ENCODE data around the gene BICDL1. TPM values are rescaled to one million over a fixed set of nuclear protein-coding genes. Genes with fewer than 3 reads are reported as not detected.
A peak's percentile ranks its signal among the peaks of the same experiment; 100 is the strongest.

BICDL1 gene, protein sequence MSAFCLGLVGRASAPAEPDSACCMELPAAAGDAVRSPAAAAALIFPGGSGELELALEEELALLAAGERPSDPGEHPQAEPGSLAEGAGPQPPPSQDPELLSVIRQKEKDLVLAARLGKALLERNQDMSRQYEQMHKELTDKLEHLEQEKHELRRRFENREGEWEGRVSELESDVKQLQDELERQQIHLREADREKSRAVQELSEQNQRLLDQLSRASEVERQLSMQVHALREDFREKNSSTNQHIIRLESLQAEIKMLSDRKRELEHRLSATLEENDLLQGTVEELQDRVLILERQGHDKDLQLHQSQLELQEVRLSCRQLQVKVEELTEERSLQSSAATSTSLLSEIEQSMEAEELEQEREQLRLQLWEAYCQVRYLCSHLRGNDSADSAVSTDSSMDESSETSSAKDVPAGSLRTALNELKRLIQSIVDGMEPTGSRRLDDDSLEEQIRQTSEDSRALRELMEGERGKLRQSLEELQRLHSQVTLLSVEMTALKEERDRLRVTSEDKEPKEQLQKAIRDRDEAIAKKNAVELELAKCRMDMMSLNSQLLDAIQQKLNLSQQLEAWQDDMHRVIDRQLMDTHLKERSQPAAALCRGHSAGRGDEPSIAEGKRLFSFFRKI
- total RNA-seq, result 100 to 1,000 TPM; 128 to 133 TPM

DNA sequence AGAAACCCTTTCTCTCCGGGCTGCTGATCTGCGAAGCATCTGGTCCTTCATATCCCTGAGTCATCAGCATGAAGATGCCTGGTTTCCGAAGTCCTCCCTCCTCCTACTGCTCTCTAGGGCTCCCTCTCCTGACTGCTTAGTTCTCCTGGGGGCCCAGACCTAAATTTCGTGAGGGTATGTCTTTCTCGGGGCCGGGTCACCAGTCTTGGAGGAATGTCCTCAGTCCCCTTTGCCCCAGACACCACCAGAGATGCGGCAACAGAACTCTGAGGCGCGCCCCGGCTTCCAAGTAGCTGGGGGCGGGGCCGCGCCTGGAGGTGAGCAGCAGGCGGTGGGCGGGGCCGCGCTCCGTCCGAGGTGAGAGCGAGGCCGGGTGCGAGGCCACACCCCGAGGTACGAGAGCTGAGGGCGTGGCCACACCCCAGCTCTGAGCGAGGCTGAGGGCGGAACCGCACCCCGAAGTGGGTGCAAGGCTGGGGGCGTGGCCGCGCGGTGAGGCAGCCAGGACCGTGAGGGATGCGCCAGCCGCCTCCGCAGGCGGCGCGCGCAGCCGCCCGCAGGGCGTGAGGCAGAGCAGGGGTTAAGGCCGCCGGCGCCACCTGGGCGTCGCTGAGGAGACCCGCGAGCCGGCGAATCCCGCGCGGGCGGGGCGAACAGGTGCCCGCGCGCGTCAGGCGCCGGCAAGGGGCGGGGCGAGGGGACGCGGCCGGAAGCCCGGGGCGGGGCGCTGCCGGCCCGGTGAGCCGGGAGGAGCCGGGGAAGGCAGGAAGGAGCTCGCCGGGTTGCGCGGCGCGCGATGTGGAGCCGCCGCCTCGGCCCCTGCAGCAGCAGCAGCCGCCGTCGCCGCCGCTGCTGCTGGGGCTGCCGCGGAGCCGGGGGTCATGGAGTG, at the start of gene BICDL1:
BICDL1 (plus strand) TSS at position 765 of the 889 bp plus-strand sequence. CDS start 633 bp downstream, outside the sequence.
- H3K4me1 Mint-ChIP-seq (ENCODE audit: low read depth), result peaks cover 42% of the 10 kb centered on the region
- H3K9me3 Mint-ChIP-seq, result no peaks in the 10 kb centered on the region
- H3K27ac Mint-ChIP-seq, result peak within 1 kb of the TSS; percentile 93
- H3K27me3 Mint-ChIP-seq (ENCODE audit: low read depth), result no peaks in the 10 kb centered on the region
- CTCF ChIA-PET, result interaction anchor here (0.6 to 2.9 kb wide), 8 partner anchors 9 to 214 kb away, joined by 3 to 15 read pairs (median 4); no protein-coding TSS in a partner anchor
- peaks cover 30% of the 10 kb centered on the region for H3K36me3 Mint-ChIP-seq (ENCODE audit: low read depth)
- peak within 1 kb of the TSS; percentile 91 for H3K4me3 Mint-ChIP-seq
- DNase-seq, result peak; percentile 97
- intact Hi-C loops (cut with micrococcal nuclease), result loop anchor here (1.0 to 5.0 kb wide), 11 partner anchors 8 to 321 kb away; partner anchors contain the start of genes CIT, PXN, RAB35 and RNU4-1

DNA sequence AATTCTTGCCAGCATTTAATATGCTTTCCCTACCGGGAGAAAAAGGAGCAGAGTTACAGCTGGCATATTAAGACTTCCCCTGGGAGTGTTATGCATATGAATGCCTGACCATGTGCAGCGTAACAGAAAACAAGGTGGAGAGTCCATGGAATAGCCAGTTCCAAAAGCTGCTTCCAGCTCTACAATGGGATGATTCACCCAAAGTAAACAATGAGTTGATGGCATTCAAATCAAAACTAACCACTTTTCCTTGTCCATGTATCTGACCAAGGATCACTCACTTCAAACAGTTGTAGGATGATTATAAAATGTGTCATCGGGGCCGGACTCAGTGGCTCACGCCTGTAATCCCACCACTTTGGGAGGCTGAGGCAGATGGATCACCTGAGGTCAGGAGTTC, 48.1 kb upstream of the BICDL1 start:
- peaks cover 3% of the 10 kb centered on the region for H3K27me3 Mint-ChIP-seq (ENCODE audit: low read depth)
- CTCF ChIA-PET, result interaction anchor here (1.1 kb wide), 1 partner anchor 225 kb away, joined by 3 read pairs; no protein-coding TSS in a partner anchor
- no peak overlapping the region for H3K4me3 Mint-ChIP-seq
- H3K27ac Mint-ChIP-seq, result no peak overlapping the region
- DNase-seq, result no peak
- intact Hi-C loops (cut with micrococcal nuclease), result no loop called here
- no peaks in the 10 kb centered on the region for H3K36me3 Mint-ChIP-seq (ENCODE audit: low read depth)
- H3K4me1 Mint-ChIP-seq (ENCODE audit: low read depth), result no peaks in the 10 kb centered on the region
- no peaks in the 10 kb centered on the region for H3K9me3 Mint-ChIP-seq

DNA sequence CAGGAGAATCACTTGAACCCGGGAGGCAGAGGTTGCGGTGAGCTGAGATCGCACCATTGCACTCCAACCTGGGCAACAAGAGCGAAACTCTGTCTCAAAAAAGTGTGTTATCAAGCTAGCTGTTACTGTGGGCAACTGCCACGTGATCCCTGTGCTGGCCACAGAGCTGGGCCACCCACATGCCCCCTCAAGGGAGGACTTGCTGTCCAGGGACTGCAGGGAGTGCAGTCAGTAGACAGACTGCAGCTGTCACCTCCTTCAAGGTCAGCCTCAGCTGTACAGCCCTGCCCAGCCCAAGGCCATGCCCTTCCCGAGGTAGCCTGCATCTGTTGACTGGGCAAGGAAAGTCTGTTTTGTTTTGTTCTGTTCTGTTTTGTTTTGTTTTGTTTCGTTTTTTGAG, 46.6 kb upstream of the BICDL1 start:
- no peaks in the 10 kb centered on the region for H3K9me3 Mint-ChIP-seq
- no peak overlapping the region for H3K27ac Mint-ChIP-seq
- no peak for DNase-seq
- intact Hi-C loops (cut with micrococcal nuclease), result no loop called here
- peaks cover 3% of the 10 kb centered on the region for H3K27me3 Mint-ChIP-seq (ENCODE audit: low read depth)
- no peaks in the 10 kb centered on the region for H3K36me3 Mint-ChIP-seq (ENCODE audit: low read depth)
- H3K4me1 Mint-ChIP-seq (ENCODE audit: low read depth), result no peaks in the 10 kb centered on the region
- CTCF ChIA-PET, result interaction anchor here (1.1 kb wide), 1 partner anchor 18 kb away, joined by 4 read pairs; no protein-coding TSS in a partner anchor
- no peak overlapping the region for H3K4me3 Mint-ChIP-seq

DNA sequence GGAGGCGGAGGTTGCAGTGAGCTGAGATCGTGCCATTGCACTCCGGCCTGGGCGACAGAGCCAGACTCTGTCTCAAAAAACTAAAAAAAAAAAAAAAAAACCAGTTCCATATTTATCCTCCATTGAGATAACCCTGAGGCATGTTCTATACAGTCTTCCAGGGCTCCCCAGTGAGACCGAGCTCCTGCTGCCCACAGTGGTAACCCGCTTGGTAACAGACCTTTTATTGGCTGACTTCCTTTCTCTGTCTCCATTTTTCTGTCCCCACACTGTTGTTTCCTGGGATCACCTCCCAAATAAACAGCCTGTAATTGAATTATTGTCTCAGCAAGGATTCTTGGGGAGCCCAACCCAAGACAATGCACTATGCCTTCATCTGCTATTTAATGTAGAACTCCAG, 42.8 kb upstream of the BICDL1 start:
- Mint-ChIP-seq H3K27me3 (ENCODE audit: low read depth) (no peaks in the 10 kb centered on the region), H3K27ac (no peak overlapping the region), H3K4me1 (ENCODE audit: low read depth) (no peaks in the 10 kb centered on the region), H3K36me3 (ENCODE audit: low read depth) (no peaks in the 10 kb centered on the region), H3K4me3 (no peak overlapping the region), H3K9me3 (no peaks in the 10 kb centered on the region)
- intact Hi-C loops (cut with micrococcal nuclease), result no loop called here
- CTCF ChIA-PET, result interaction anchor here (1.1 kb wide), 1 partner anchor 66 kb away, joined by 3 read pairs; no protein-coding TSS in a partner anchor
- no peak for DNase-seq

DNA sequence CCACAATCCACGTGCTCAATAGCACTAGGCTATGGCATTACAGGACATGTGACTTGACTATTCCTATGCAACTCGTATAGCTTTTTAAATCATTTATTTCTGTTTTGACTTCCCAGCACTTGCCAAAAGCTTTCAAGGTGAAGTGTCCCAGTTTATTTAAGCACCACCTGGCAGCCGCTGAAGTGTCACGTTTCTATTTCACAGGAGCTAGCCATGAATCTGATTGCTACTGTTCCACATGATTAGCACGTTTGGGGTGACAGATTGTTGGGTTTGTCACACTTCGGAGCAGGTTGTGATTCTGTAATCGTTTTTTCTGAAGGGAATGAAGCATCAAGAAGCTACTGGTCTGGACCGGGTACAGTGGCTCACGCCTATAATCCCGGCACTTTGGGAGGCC, 39.9 kb upstream of the BICDL1 start:
- Mint-ChIP-seq H3K4me1 (ENCODE audit: low read depth) (no peaks in the 10 kb centered on the region), H3K4me3 (no peak overlapping the region), H3K9me3 (no peaks in the 10 kb centered on the region), H3K27ac (no peak overlapping the region), H3K36me3 (ENCODE audit: low read depth) (no peaks in the 10 kb centered on the region), H3K27me3 (ENCODE audit: low read depth) (no peaks in the 10 kb centered on the region)
- no peak for DNase-seq
- CTCF ChIA-PET, result interaction anchor here (1.6 kb wide), 1 partner anchor 14 kb away, joined by 4 read pairs; no protein-coding TSS in a partner anchor
- intact Hi-C loops (cut with micrococcal nuclease), result no loop called here

DNA sequence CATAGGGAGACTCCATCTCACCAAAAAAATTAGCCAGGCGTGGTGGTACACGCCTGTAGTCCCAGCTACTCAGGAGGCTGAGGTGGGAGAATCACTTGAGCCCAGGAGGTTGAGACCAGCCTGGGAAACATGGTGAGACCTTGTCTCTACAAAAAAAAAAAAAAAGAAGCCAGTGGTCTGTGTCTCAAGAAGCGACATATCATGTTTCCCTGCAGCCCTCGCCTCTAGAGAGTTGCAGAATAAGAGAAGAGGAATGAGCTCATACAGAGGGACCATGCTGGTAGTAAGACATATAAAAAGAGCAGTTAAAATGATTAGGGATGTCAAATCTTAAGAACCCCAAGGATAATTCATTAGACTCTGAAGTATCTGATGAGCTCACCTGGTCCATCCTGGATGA, 39.4 kb upstream of the BICDL1 start:
- no peak overlapping the region for H3K27ac Mint-ChIP-seq
- intact Hi-C loops (cut with micrococcal nuclease), result no loop called here
- H3K4me1 Mint-ChIP-seq (ENCODE audit: low read depth), result no peaks in the 10 kb centered on the region
- no peak overlapping the region for H3K4me3 Mint-ChIP-seq
- no peaks in the 10 kb centered on the region for H3K27me3 Mint-ChIP-seq (ENCODE audit: low read depth)
- H3K36me3 Mint-ChIP-seq (ENCODE audit: low read depth), result no peaks in the 10 kb centered on the region
- DNase-seq, result no peak
- CTCF ChIA-PET, result interaction anchor here (1.6 kb wide), 1 partner anchor 14 kb away, joined by 4 read pairs; no protein-coding TSS in a partner anchor
- H3K9me3 Mint-ChIP-seq, result no peaks in the 10 kb centered on the region

DNA sequence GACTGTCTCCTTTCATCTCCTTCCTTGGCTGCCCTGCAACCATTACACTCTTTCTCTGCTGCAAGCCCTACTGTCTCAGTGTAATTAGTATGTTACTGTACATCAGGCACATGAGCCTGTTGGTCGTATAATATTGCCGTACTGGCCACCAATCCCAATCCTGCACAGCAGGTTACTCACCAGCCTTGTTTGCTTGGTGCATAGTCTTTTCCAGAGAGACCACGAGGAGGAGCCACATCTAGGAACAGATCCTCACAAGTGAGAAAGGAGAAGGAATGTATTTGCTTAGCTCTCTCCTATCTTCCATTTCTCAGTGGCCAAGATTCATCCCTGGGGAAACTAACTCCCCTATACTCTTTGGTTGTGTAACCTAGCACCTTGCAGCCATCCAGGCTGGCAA, 33.0 kb upstream of the BICDL1 start:
- no peak overlapping the region for H3K27ac Mint-ChIP-seq
- DNase-seq, result no peak
- CTCF ChIA-PET, result interaction anchor here (0.8 kb wide), 1 partner anchor 1775 kb away, joined by 3 read pairs; no protein-coding TSS in a partner anchor
- no peak overlapping the region for H3K4me3 Mint-ChIP-seq
- intact Hi-C loops (cut with micrococcal nuclease), result no loop called here
- H3K4me1 Mint-ChIP-seq (ENCODE audit: low read depth), result no peaks in the 10 kb centered on the region
- no peaks in the 10 kb centered on the region for H3K36me3 Mint-ChIP-seq (ENCODE audit: low read depth)
- H3K27me3 Mint-ChIP-seq (ENCODE audit: low read depth), result no peaks in the 10 kb centered on the region
- peaks cover 23% of the 10 kb centered on the region for H3K9me3 Mint-ChIP-seq

DNA sequence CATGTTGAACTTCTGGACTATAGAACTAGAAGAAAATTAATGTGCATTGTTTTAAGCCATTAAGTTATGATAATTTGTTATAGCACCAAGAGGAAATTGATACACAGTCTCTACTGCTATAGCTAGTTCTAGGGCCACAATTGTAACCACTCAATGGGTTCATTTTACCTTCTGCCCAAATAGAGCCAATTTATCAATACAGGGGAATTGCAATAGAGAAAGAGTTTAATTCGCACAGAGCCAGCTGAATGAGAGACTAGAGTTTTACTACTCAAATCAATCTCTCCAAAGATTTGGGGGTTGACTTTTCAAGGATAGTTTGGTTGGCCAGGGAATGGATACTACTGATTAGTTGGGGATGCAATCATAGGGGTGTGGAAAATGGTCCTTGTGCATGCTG, 31.9 kb upstream of the BICDL1 start:
- Mint-ChIP-seq H3K27ac (no peak overlapping the region), H3K4me3 (no peak overlapping the region), H3K4me1 (ENCODE audit: low read depth) (no peaks in the 10 kb centered on the region), H3K27me3 (ENCODE audit: low read depth) (no peaks in the 10 kb centered on the region), H3K36me3 (ENCODE audit: low read depth) (no peaks in the 10 kb centered on the region), H3K9me3 (peaks cover 23% of the 10 kb centered on the region)
- intact Hi-C loops (cut with micrococcal nuclease), result no loop called here
- DNase-seq, result no peak
- CTCF ChIA-PET, result no interaction called here

DNA sequence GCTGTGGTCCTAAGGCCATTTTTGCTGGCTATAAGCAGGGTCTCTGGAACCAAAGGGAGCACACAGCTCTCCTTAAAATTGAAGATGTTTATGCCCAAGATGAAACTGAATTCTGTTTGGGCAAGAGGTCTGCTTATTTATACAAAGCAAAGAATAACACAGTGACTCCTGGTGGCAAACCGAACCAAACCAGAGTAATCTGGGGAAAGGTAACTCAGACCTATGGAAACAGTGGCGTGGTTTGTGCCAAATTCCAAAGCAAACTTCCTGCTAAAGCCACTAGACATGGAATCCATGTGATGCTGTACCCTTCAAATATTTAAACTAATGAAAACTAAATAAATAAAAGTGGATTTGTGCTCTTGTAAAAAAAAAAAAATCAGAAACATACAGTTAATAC, 29.6 kb upstream of the BICDL1 start:
- H3K27ac Mint-ChIP-seq, result no peak overlapping the region
- no peaks in the 10 kb centered on the region for H3K36me3 Mint-ChIP-seq (ENCODE audit: low read depth)
- intact Hi-C loops (cut with micrococcal nuclease), result no loop called here
- CTCF ChIA-PET, result no interaction called here
- H3K4me3 Mint-ChIP-seq, result no peak overlapping the region
- DNase-seq, result no peak
- peaks cover 3% of the 10 kb centered on the region for H3K4me1 Mint-ChIP-seq (ENCODE audit: low read depth)
- no peaks in the 10 kb centered on the region for H3K27me3 Mint-ChIP-seq (ENCODE audit: low read depth)
- H3K9me3 Mint-ChIP-seq, result peaks cover 23% of the 10 kb centered on the region

DNA sequence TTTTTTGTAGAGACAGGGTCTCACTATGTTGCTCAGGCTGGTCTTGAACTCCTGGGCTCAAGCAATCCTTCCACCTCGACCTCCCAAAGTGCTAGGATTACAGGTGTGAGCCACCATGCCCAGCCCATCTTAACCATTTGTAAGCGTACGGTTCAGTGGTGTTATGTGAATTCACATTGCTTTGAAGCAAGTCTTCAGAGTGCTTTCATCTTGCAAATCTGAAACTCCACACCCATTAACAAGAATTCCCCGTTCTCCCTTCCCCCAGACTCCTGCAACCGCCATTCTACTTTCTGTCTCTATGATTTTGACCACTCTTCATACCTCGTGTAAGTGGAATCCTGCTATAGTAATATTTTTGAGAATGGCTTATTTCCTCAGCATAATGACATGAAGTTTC, 24.9 kb upstream of the BICDL1 start:
- no peak for DNase-seq
- Mint-ChIP-seq H3K36me3 (ENCODE audit: low read depth) (no peaks in the 10 kb centered on the region), H3K27me3 (ENCODE audit: low read depth) (no peaks in the 10 kb centered on the region), H3K9me3 (no peaks in the 10 kb centered on the region), H3K4me3 (no peak overlapping the region), H3K4me1 (ENCODE audit: low read depth) (peaks cover 3% of the 10 kb centered on the region), H3K27ac (no peak overlapping the region)
- intact Hi-C loops (cut with micrococcal nuclease), result no loop called here
- CTCF ChIA-PET, result no interaction called here

DNA sequence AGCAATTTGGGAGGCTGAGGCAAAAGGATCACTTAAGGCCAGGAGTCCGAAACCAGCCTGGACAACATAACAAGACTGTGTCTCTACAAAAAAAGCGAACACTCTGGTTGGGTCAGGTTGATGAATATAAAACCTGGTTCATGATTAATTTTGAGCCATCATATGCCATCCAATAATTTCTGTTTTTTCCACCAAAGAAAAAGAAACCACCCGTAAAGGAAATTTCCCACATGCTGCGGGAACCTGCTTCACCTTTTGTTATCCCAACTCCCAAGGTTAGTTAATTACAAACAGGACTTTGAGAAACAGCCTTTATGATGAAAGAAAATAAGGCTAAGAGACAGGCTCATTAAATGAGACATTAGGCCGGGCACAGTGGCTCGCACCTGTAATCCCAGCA, 24.1 kb upstream of the BICDL1 start:
- no peaks in the 10 kb centered on the region for H3K36me3 Mint-ChIP-seq (ENCODE audit: low read depth)
- no peak for DNase-seq
- intact Hi-C loops (cut with micrococcal nuclease), result no loop called here
- H3K4me1 Mint-ChIP-seq (ENCODE audit: low read depth), result peaks cover 3% of the 10 kb centered on the region
- H3K4me3 Mint-ChIP-seq, result no peak overlapping the region
- H3K27me3 Mint-ChIP-seq (ENCODE audit: low read depth), result no peaks in the 10 kb centered on the region
- CTCF ChIA-PET, result no interaction called here
- no peak overlapping the region for H3K27ac Mint-ChIP-seq
- H3K9me3 Mint-ChIP-seq, result no peaks in the 10 kb centered on the region

DNA sequence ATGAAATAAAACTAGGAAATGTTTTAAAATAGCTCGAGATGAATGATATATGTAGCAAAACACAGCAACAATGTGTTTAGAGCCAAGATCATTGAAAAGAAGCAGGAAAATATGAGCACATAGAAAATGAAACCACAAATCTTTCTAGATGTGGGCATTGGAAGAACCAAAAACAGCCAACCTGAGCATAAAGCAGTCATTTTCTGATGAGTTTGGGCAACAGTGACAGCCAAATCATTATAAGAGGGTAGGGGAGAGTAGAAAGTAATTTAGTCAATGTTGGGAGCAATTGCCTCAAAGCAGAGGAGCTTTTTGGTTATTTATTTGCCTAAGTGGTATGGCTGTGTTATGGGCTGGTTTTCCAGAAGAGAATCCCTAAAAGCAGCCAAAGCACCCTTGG, 8.8 kb upstream of the BICDL1 start:
- H3K27me3 Mint-ChIP-seq (ENCODE audit: low read depth), result no peaks in the 10 kb centered on the region
- no peaks in the 10 kb centered on the region for H3K9me3 Mint-ChIP-seq
- peak; percentile 43 for DNase-seq
- intact Hi-C loops (cut with micrococcal nuclease), result loop anchor here (1.0 to 2.0 kb wide), 5 partner anchors 8 to 221 kb away; partner anchors contain the start of gene RPLP0
- peak overlapping the region; percentile 84 for H3K27ac Mint-ChIP-seq
- peaks cover 17% of the 10 kb centered on the region for H3K4me1 Mint-ChIP-seq (ENCODE audit: low read depth)
- H3K36me3 Mint-ChIP-seq (ENCODE audit: low read depth), result no peaks in the 10 kb centered on the region
- CTCF ChIA-PET, result interaction anchor here (0.8 to 1.6 kb wide), 3 partner anchors 9 to 31 kb away, joined by 3 to 5 read pairs (median 5); partner anchors contain the start of gene BICDL1
- H3K4me3 Mint-ChIP-seq, result peak overlapping the region; percentile 54

All from activated naive CD4-positive, alpha-beta T cell treated with anti-CD3 and anti-CD28 coated beads for 36 hours (primary cell).